ENCODE measurements around the gene SYCE3.

GRCh38 chr22:50561401-50562358 lies 1.0 kb downstream of the SYCE3 start:
- TF ChIP-seq EZH2 (IDR thresholded peaks at IDR 0.05; ENCODE audit: low read length, unreplicated experiment) (no peak), CTCF (conservative IDR thresholded peaks at IDR 0.05; ENCODE audit: low read depth, low read length) (no peak)
